ENCODE measurements around the gene STC2. TPM values are rescaled to one million over a fixed set of nuclear protein-coding genes. Genes with fewer than 3 reads are reported as not detected.

Gene STC2
- total and polyA plus RNA-seq, 3 donors from 2014 or later, result 0.87 to 2.0 (median 2.0) TPM

DNA sequence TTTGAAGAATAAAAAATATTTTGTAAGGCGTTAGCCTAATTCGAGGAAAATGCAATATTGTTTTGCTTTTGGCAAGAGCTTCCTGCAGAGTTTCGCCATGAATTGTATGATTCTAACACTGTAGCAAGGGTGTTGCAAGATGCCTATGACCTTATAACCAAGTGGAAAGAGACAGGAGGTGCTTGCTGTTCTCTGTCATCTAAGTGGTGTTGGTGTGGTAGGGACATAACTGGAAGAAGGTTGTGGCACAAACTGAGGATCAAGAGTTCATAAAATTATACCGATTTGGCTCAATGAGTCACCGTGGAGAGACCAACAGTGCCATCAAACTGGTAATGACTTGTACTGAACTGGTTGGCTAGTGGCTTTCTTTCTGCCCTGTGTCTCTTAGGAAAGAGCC lies 6.3 kb downstream of the STC2 start:
- H3K4me1 ChIP-seq, result peaks cover 25% of the 10 kb centered on the region
- DNase-seq, result no peak
- TF ChIP-seq, protein P1, sequence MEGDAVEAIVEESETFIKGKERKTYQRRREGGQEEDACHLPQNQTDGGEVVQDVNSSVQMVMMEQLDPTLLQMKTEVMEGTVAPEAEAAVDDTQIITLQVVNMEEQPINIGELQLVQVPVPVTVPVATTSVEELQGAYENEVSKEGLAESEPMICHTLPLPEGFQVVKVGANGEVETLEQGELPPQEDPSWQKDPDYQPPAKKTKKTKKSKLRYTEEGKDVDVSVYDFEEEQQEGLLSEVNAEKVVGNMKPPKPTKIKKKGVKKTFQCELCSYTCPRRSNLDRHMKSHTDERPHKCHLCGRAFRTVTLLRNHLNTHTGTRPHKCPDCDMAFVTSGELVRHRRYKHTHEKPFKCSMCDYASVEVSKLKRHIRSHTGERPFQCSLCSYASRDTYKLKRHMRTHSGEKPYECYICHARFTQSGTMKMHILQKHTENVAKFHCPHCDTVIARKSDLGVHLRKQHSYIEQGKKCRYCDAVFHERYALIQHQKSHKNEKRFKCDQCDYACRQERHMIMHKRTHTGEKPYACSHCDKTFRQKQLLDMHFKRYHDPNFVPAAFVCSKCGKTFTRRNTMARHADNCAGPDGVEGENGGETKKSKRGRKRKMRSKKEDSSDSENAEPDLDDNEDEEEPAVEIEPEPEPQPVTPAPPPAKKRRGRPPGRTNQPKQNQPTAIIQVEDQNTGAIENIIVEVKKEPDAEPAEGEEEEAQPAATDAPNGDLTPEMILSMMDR (IDR thresholded peaks at IDR 0.05), result no peak
- TF ChIP-seq POLR2A (IDR thresholded peaks at IDR 0.05), result no peak
- H3K36me3 ChIP-seq (ENCODE audit: low read depth, missing control alignments), result no peaks in the 10 kb centered on the region
- no peaks in the 10 kb centered on the region for H3K9me3 ChIP-seq
- no peaks in the 10 kb centered on the region for H3K27me3 ChIP-seq
- no peak overlapping the region for H3K4me3 ChIP-seq
- intact Hi-C loops (cut with DNase I; ENCODE audit: low total_unique reads), result no loop called here
- WGBS, 2 donors, result 83 to 89% methylated on average over 5 of the region's 5 CpGs
- no peak overlapping the region for H3K27ac ChIP-seq

DNA sequence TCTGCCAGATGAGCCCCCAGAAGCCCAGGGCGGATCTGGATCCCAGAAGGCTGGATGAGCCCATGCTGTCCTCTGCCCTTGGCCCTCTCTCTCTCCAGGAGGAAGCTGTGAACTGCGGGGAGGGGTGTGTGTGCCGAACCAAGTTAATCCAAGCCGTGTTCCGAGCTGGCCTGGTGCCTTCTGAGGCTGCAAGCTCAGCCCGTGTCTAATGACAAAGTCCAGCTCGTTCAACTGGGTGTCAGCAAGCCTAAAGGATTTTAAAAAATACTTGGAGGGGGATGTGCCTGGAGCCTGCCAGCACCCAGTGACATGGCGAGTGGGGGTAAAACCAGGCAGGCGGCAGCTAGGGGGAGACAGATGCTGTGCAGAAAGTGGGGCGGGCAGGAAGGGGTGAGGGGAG lies 8.0 kb downstream of the STC2 start:
- H3K4me3 ChIP-seq, result no peak overlapping the region
- H3K9me3 ChIP-seq, result no peaks in the 10 kb centered on the region
- intact Hi-C loops (cut with DNase I; ENCODE audit: low total_unique reads), result no loop called here
- peaks cover 32% of the 10 kb centered on the region for H3K4me1 ChIP-seq
- no peaks in the 10 kb centered on the region for H3K36me3 ChIP-seq (ENCODE audit: low read depth, missing control alignments)
- DNase-seq, result peak; percentile 80
- TF ChIP-seq POLR2A (IDR thresholded peaks at IDR 0.05), result no peak
- TF ChIP-seq, protein P1 (IDR thresholded peaks at IDR 0.05), result no peak
- H3K27ac ChIP-seq, result peak overlapping the region; percentile 6 to 14
- WGBS, 2 donors, result 45 to 58% methylated on average over 9 to 10 of the region's 10 CpGs
- H3K27me3 ChIP-seq, result no peaks in the 10 kb centered on the region

DNA sequence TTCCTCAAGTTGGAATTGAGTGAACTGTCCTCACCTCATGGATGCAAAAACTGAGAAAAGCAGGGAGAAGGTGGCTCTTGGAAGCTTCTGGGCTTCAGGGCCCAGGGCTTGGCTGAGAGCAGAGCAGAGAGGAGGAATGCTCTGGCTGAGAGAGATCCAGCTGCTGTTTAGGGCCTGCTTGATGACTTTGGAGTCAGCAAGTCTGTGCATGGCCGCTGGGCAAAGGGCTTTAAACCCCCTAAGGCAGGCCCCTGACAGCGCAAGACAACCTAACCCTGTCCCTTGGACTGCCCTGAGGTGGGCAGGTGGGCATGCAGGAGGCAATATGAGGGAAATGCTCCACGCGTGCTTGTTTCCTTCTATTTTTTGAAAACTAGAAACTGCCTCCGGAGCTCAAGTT lies 8.6 kb downstream of the STC2 start:
- 70 to 74% methylated on average over 5 of the region's 5 CpGs for WGBS, 2 donors
- no peak for TF ChIP-seq POLR2A (IDR thresholded peaks at IDR 0.05)
- TF ChIP-seq, protein P1 (IDR thresholded peaks at IDR 0.05), result no peak
- Histone ChIP-seq H3K4me1 (peaks cover 32% of the 10 kb centered on the region), H3K27me3 (no peaks in the 10 kb centered on the region), H3K4me3 (no peak overlapping the region), H3K27ac (peak overlapping the region; percentile 6 to 14), H3K36me3 (ENCODE audit: low read depth, missing control alignments) (no peaks in the 10 kb centered on the region), H3K9me3 (no peaks in the 10 kb centered on the region)
- intact Hi-C loops (cut with DNase I; ENCODE audit: low total_unique reads), result no loop called here
- DNase-seq, result no peak

DNA sequence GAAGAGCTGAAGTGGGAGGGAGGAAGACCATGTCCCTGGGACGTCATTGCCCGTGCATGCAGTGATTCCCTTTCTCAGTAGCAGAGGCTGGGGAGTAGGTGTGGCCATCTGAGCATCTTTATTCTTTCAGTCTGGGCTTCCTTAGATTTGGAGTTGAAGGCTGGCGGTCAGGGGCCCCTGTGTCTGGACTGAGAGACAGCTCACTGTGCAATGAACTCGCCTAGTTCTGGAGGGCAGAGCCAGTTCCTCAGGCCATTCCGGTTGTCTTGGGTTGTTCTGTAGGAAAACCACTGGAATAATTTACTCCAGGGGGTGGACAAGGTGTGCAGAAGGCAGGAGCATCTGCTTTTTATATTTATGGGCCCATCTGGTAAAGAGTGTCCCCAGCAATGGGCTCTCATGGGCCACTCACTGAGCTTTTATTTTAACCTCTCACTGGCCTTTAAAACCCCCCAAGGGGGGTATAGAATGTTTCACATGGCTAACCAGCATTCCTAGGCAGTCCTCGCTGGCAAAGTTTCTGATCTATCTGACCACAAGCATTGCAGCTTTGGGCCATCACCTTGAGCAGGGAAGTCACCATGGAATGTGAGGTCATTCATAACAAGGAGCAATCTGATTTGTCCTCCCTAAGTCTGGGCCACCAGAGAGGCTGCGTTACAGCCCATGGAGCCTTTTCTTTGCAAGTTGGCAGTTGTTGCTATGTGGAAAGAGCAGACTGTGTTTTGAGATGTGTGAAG lies 9.2 kb downstream of the STC2 start:
- Histone ChIP-seq H3K4me3 (no peak overlapping the region), H3K9me3 (no peaks in the 10 kb centered on the region), H3K36me3 (ENCODE audit: low read depth, missing control alignments) (no peaks in the 10 kb centered on the region), H3K27ac (peak overlapping the region in 1 of 2 donors; percentile 14), H3K4me1 (peaks cover 26% of the 10 kb centered on the region), H3K27me3 (no peaks in the 10 kb centered on the region)
- TF ChIP-seq, protein P1 (IDR thresholded peaks at IDR 0.05), result no peak
- no peak for TF ChIP-seq POLR2A (IDR thresholded peaks at IDR 0.05)
- 82 to 89% methylated on average over 7 of the region's 7 CpGs for WGBS, 2 donors
- intact Hi-C loops (cut with DNase I; ENCODE audit: low total_unique reads), result no loop called here
- no peak for DNase-seq

DNA sequence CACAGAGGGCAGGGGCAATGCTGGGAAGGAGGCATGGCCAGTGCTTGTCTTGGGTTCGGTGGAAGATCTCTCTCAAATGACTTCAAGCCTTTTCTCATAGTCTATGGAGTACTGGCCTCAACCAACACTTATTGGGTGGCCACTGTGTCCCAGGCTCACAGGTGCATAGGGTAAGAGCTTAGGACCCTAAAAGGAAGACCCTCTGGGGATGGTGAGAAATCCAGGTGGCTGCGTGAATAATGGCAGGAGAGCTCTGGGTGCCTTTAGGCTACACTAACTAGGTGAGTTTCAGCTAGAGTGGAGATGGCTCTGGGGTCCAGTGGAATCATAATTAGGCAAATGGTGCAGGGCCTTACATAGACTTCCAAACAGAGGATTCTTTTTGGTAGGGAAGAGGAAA lies 9.9 kb downstream of the STC2 start:
- Histone ChIP-seq H3K36me3 (ENCODE audit: low read depth, missing control alignments) (no peaks in the 10 kb centered on the region), H3K4me1 (peaks cover 21% of the 10 kb centered on the region), H3K4me3 (no peak overlapping the region), H3K27ac (no peak overlapping the region), H3K27me3 (no peaks in the 10 kb centered on the region), H3K9me3 (no peaks in the 10 kb centered on the region)
- no peak for DNase-seq
- intact Hi-C loops (cut with DNase I; ENCODE audit: low total_unique reads), result no loop called here
- TF ChIP-seq POLR2A (IDR thresholded peaks at IDR 0.05), result no peak
- TF ChIP-seq, protein P1 (IDR thresholded peaks at IDR 0.05), result no peak
- WGBS, 2 donors, result 96 to 100% methylated on average over 2 of the region's 2 CpGs

Measured in testis (tissue), 3 donors.